AG08395 (cell line): ENCODE data around the gene PTPN5.
"Not testable (repeated sequence)": the region's sequence is repeated elsewhere in the genome, so short reads cannot be mapped to it uniquely, and the experiment has no call there.

Experiments used
- DNase-seq: peaks from one replicate; pipeline ENCODE4 v3.0.0; 2012; ENCODE audit warnings: mixed read lengths, low spot score

Gene PTPN5

DNA sequence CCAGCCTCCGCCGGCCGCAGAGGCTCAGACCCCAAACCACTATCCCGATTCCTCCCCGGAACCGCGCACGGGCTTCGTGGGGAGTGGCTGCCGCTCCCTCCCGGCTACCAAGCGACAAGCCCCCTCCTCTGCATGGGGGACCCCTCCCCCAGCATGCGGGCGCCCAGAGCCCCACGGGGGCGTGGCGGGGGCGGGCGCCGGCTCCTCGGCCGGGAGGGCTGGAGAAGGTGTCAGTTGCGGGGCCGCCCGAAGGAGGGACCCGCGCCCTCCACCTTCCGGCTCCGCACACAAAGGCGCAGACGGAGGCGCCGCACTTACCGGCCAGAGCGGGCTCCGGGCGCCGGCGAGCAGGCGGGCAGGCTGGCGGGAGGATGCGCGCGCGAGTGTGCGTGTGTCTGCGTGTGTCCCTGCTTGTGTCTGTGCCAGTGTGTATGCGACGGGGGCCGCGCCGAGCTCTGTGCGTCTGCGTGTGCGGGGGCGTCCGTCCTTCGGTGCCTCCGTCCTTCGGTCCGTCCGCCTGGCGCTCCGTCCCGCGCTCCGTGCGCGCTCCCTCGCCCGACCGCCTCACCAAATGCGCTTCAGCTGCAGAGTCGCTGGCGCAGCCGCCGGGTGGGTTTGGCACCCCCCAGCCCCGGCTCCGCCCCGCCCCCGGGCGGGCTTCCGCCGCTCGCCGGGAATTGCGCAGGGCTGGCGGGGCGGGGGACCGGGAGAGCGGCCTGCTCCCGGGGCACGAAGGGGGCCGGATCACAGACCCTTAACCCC, at the start of gene PTPN5:
Gene PTPN5 (minus strand): TSS at position 592 of the 762 bp plus-strand sequence. CDS start 19,840 bp downstream, outside the sequence.
- DNase-seq: no peak

GRCh38 chr11:18836417-18836816, 44.8 kb upstream of the PTPN5 start:
- DNase-seq: no peak

GRCh38 chr11:18834754-18835466, 43.3 kb upstream of the PTPN5 start:
- no peak for DNase-seq

- not testable (repeated sequence) for DNase-seq
Observed at GRCh38 chr11:18820160-18820559, 28.6 kb upstream of the PTPN5 start.

DNA sequence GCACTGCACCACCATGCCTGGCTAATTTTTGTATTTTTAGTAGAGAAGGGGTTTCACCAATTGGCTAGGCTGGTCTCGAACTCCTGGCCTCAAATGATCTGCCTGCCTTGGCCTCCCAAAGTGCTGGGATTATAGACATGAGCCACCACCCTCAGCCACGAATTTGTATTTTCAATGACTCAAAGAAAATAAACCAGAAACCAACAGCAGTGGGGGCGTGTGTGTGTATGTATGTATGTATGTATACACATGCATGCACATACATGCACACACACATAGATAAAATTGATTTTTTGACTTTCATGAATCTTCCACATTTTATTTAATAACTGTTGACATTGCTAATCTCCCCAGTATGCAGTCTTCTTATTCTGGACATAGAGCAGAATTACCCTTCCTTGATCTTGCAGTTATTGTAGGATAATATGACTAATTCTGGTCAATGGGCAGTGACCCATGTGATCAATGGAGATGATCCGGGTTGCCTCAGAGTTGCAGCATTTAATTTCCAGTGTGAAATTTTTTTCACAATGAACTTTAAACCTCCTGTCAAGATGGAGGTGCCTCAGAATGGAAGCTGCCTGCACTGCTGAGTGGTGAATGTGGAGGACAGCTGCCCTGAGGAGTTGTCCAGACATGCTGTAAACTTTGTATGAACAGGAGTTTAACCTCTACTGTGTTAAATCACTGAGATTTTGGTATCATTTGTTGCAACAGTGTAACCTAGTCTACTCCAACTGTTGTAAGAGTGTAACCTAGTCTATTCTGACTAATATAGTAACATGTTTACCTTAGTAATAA, 12.8 kb upstream of the PTPN5 start:
- DNase-seq: peak; percentile 1

GRCh38 chr11:18802381-18803257, 11.0 kb upstream of the PTPN5 start:
- peak; percentile 70 for DNase-seq

DNA sequence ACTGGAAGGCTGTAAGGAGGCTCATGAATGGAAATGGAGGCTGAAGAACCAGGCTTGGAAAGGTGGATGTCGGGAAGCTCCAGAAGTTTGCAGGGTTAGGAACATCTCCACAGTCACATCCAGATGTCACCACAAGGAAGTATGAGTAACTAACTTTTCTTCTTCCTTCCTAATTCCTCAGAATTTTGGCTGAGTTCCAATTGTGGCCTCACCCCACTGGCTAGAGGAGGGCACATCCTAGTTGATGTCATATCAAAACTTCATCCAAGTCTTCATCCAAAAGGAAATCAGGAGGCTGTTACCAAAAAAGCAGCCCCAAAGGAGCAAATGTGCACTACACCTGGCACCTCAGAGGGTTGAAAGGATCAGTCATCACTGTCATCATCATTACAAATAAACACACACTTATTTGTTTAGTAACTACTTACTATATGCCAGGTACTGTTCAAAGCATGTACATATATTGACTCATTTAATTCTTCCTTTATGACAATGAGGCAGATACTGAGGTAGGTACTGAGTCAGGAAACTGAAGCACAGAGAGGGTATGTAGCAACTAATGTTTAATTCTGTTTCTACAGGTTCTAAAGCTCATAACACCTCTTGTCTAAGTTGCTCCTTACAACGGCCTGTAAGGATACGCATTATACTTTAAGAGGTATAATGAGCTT, 7.3 kb upstream of the PTPN5 start:
- DNase-seq: no peak

GRCh38 chr11:18794956-18795355, 3.4 kb upstream of the PTPN5 start:
- no peak for DNase-seq

DNA sequence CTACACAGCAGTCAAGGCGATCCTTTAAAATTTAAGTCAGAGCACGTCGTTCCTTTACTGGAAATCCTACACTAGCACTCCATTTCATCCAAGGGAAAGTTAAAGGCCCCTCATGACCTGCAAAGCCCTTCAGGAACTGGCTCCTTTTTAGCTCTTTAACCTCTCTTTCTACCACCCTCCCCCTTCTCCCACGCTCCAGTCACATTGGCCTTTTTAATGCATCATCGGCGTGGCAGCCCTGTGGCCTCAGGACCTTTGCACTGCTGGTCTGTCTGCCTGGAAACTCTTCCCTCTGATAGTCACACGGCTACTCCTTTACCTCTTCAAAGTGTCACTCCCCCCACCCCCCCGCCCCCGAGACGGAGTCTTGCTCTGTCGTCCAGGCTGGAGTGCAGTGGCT, 1.2 kb upstream of the PTPN5 start:
- DNase-seq: no peak

GRCh38 chr11:18791969-18792628, 501 bp upstream of the PTPN5 start:
- DNase-seq: no peak

- no peak for DNase-seq
Observed at GRCh38 chr11:18790883-18791206, 753 bp downstream of the PTPN5 start.

DNA sequence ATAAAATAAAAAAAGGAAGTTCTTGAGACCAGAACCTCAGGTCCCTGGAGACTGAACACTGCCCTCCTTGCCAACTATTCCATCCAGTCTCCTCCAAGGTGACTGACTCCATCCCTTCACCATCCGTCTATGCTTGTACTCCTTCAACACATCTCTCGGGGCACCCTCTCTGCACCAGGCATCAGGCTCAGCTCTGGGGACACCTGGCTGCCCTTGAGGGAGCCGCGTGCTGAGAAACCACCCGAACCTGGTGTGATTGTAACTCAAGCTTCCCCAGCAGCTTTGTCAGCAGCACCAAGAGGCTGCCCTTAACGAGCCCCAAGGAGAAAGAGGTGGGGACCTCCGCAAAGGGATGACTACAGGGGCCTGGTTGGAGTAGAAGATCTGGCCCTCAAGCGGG, 1.7 kb downstream of the PTPN5 start:
- no peak for DNase-seq

DNA sequence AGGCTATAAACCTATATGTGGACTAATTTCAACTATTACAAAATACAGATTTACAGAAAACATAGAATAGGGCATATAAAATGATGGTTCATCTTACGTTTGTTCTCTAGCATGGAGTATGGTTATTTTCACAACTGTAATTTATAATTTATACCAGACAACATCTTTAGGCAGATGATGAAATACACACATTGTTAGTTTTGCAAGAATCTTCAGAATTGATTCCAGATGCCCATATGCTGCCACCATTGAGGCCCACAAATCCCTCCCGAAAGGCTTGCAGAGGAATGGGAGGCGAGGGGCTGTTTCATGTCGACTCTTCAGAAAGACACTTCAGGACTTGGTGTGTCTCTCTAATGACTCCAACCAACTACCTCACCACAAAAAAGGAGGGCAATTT, 6.2 kb downstream of the PTPN5 start:
- DNase-seq: no peak

DNA sequence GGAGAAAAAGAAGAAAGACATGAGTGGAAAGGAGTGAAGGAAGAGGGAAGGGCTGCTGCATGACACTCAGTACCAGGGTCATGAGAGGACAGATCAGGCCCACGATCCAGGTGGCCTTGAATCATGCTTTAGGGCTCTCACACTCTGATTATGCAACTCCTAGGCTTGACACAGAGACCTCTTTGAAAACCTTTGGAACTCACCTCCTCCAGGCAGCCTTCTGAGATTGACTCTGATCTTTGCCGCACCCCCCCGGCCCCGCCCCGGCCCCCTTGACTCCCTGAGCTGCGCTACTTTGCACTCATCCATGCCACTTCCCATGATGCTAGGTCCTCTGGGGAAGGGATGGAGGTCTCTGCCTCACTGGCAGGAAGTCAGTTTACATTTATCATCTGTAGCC, 10.7 kb downstream of the PTPN5 start:
- no peak for DNase-seq

DNA sequence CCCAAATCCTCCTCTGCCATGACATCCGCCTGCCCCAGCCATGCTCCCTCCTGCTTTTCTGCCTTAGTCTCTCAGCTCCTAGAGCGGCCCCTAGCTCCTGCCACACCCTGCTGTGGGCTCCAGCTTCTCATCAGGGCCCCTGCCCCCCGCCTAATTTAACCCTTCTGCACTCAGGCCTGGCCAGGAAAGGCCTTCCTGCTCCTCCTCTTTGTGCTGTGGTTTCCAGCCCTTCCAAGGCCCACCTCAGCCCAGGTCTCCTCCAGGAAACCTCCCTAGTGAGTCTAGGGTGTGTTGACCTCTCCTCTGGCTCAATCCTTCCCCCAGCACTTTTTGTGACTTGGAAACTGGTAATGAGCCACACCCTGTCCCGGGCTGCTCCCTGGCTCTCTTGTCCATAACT, 11.3 kb downstream of the PTPN5 start:
- no peak for DNase-seq

- no peak for DNase-seq
Observed at GRCh38 chr11:18778468-18778867, 13.1 kb downstream of the PTPN5 start.

- DNase-seq: no peak
Observed at GRCh38 chr11:18776324-18776723, 15.3 kb downstream of the PTPN5 start.

- DNase-seq: peak; percentile 31
Observed at GRCh38 chr11:18775492-18776292, 15.9 kb downstream of the PTPN5 start.

DNA sequence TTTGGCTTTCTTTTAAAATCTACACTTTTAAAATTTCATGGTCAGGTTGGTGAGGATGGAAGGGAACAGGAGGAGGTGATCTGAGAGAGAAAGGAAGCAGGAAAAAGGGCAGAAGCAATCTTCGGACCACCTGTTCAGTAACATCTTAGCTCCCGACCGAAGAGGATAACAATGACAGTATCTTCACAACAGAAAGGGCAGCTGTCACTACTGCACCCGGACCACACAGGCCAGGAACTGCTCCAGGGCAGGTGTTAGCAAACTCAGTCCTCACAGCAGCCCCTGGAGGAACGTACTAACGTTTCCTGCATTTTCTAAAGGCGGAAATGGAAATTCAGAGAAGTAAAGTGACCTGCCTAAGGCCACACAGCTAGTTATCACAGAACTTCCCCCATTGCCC, 16.8 kb downstream of the PTPN5 start:
- no peak for DNase-seq

DNA sequence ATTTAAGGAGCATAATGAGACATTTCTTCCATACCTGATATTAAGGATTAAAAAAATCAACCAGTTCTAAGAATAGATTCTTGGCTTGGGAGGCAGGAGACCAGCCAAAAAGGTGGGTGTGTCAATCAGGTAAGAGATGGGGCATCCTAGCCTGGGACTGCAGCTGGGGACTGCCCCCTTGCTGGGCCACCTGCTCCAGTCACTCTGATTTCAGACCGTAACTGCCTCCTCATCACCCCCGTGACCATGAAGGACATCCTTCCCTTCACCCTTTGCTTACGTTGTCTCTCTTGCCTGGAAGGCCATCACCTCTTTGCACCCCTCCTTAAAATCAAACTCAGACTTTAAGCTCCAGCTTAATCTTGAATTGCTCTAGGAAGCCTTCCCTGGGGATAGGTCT, 17.9 kb downstream of the PTPN5 start:
- DNase-seq: no peak
